Erythroblast (primary cell): ENCODE measurements around the gene TCERG1L.

Experiments used
- GATA1 ChIP-seq: IDR thresholded peaks from 2 replicates; pipeline ENCODE4 v1.6.1; 2011; ENCODE audit warnings: low read depth, mild to moderate bottlenecking, control low read depth, low read length, moderate library complexity
- POLR2A ChIP-seq: IDR thresholded peaks from 2 replicates; pipeline ENCODE4 v1.6.1; 2011; ENCODE audit warnings: mild to moderate bottlenecking, low read length

- TF ChIP-seq POLR2A = no peak
- TF ChIP-seq GATA1 = no peak
Measured at GRCh38 chr10:131271195-131271880, 40.2 kb downstream of the TCERG1L start.
